ENCODE measurements around the gene PAX7. TPM values are rescaled to one million over a fixed set of nuclear protein-coding genes. Genes with fewer than 3 reads are reported as not detected.

The PAX7 gene
- total and polyA plus RNA-seq, 9 of the 15 experiments (the other 6 are each of a cell fraction or from before 2014, with no cell fraction given) = not detected

DNA sequence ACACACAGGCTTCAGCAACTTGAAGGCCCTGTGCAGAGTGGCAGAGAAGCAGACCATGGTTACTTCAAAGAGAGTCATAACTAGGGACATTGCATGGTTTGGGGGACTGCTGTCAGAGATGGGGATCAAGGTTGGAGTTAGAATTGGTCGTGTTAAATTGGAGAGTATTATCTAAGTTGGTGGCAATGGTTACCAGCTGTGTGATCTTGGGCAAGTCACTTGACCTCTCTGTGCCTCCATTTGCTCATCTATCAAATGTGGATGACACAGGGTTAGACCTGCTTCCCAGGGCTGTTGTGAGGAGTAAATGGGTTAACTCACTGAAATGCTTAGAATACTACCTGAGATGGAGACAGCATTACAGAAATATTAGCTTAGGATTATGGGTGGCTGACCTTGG, 91.1 kb downstream of the PAX7 start:
- in situ Hi-C loops (cut with MboI) (no loop called here), intact Hi-C loops (cut with micrococcal nuclease) (no loop called here)
- FAIRE-seq = no peak
- Histone ChIP-seq H3K9me3 (replicated peaks; ENCODE audit: control insufficient read depth, insufficient read depth, low read depth, low read length) (no peaks in the 10 kb centered on the region), H2AFZ (ENCODE audit: low read depth, low read length) (no peak overlapping the region), H3K9me1 (ENCODE audit: control insufficient read depth, insufficient read depth, low read length) (no peaks in the 10 kb centered on the region), H3K9ac (ENCODE audit: insufficient read depth in 1 of 2, low read depth in 2 of 2, low read length in 2 of 2) (no peak overlapping the region), H3K27ac (ENCODE audit: extremely low read depth, low read depth, low read length) (no peak overlapping the region), H3K27me3 (ENCODE audit: control insufficient read depth in 2 of 2, insufficient read depth in 2 of 2, low read length in 2 of 2) (peaks cover 44 to 89% of the 10 kb centered on the region in 2 experiments), H3K36me3 (ENCODE audit: control insufficient read depth, insufficient read depth, low read length) (no peaks in the 10 kb centered on the region), H3K4me1 (replicated peaks in 1 of 2; ENCODE audit: control insufficient read depth in 2 of 2, insufficient read depth in 2 of 2, low read length in 2 of 2) (peaks cover 0 to 10% of the 10 kb centered on the region in 2 experiments; a peak in 3 of 5 replicates), H3K4me2 (ENCODE audit: insufficient read depth, low read length) (no peak overlapping the region), H3K79me2 (ENCODE audit: control insufficient read depth, insufficient read depth, low read length) (no peaks in the 10 kb centered on the region), H4K20me1 (replicated peaks; ENCODE audit: control insufficient read depth, insufficient read depth, low read length) (peaks cover 8% of the 10 kb centered on the region), H3K4me3 (no peak overlapping the region)
- CTCF ChIA-PET (ENCODE audit: low intra/inter-chr PET ratio) = no interaction called here
- DNase-seq (ENCODE audit: extremely low read depth in 1 of 4, low spot score in 3 of 4) = no peak
- 0% methylated on average over 1 of the region's 1 CpG for WGBS (ENCODE audit: insufficient coverage, low coverage, missing lambda C conversion rate)
- peak; percentile 34; the same call in 1 of the 2 replicates for TF ChIP-seq SMARCA5 (IDR thresholded peaks at IDR 0.05)
- TF ChIP-seq PHB (CRISPR knock-in tag; IDR thresholded peaks at IDR 0.05) = no peak
- TF ChIP-seq RBM25 (IDR thresholded peaks at IDR 0.05; ENCODE audit: low read depth, low read length, severe bottlenecking) = peak; percentile 90
- TF ChIP-seq MEIS2 (IDR thresholded peaks at IDR 0.05; ENCODE audit: partially characterized antibody) = peak; percentile 27
- no peak for TF ChIP-seq ZNF133 (CRISPR knock-in tag; IDR thresholded peaks at IDR 0.05)
- TF ChIP-seq BCOR (IDR thresholded peaks at IDR 0.05) = peak; percentile 62
- peak; percentile 85 for TF ChIP-seq ZFP36 (IDR thresholded peaks at IDR 0.05; ENCODE audit: low read depth, low read length, partially characterized antibody)
- ATAC-seq = no peak
- POLR2A ChIA-PET = interaction anchor here (0.6 to 2.1 kb wide), 7 partner anchors 10 to 202 kb away, joined by 3 to 9 read pairs (median 3); no protein-coding TSS in a partner anchor
- BruUV-seq (replicated peaks) = no TSS peak

DNA sequence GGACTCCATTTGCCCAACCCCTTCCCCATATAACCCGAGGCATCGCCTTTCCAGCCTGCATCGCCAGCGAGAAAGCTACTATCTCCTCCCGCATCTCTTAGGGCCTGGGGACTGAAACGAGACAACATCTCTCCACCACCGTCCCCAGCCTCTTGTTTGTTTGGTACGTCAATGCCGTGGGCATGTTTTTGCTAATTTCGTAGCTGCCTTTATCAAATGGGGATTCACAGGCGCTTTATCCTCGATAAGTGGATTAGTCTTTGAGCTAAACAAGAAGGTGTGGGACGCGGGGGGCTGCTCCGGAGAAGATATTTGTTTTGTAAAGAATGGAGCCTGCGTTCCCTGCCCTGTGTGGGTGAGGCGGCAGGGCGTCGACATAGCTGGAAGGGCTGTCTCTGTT, 91.6 kb downstream of the PAX7 start:
- H2AFZ ChIP-seq (ENCODE audit: low read depth, low read length) = no peak overlapping the region
- no peak overlapping the region for H3K9ac ChIP-seq (ENCODE audit: insufficient read depth in 1 of 2, low read depth in 2 of 2, low read length in 2 of 2)
- no TSS peak for BruUV-seq (replicated peaks)
- ATAC-seq (no peak), DNase-seq (ENCODE audit: extremely low read depth in 1 of 4, low spot score in 3 of 4) (no peak), FAIRE-seq (no peak)
- H4K20me1 ChIP-seq (replicated peaks; ENCODE audit: control insufficient read depth, insufficient read depth, low read length) = peaks cover 10% of the 10 kb centered on the region
- no peaks in the 10 kb centered on the region for H3K79me2 ChIP-seq (ENCODE audit: control insufficient read depth, insufficient read depth, low read length)
- peaks cover 43 to 89% of the 10 kb centered on the region in 2 experiments for H3K27me3 ChIP-seq (ENCODE audit: control insufficient read depth in 2 of 2, insufficient read depth in 2 of 2, low read length in 2 of 2)
- no peak overlapping the region for H3K4me2 ChIP-seq (ENCODE audit: insufficient read depth, low read length)
- intact Hi-C loops (cut with micrococcal nuclease) (no loop called here), in situ Hi-C loops (cut with MboI) (no loop called here)
- H3K4me1 ChIP-seq (replicated peaks in 1 of 2; ENCODE audit: control insufficient read depth in 2 of 2, insufficient read depth in 2 of 2, low read length in 2 of 2) = peaks cover 0 to 5% of the 10 kb centered on the region in 2 experiments; a peak in 1 of 5 replicates
- POLR2A ChIA-PET = interaction anchor here (0.6 to 2.1 kb wide), 7 partner anchors 10 to 201 kb away, joined by 3 to 9 read pairs (median 3); no protein-coding TSS in a partner anchor
- no peak overlapping the region for H3K27ac ChIP-seq (ENCODE audit: extremely low read depth, low read depth, low read length)
- H3K9me1 ChIP-seq (ENCODE audit: control insufficient read depth, insufficient read depth, low read length) = no peaks in the 10 kb centered on the region
- H3K9me3 ChIP-seq (replicated peaks; ENCODE audit: control insufficient read depth, insufficient read depth, low read depth, low read length) = no peaks in the 10 kb centered on the region
- H3K36me3 ChIP-seq (ENCODE audit: control insufficient read depth, insufficient read depth, low read length) = no peaks in the 10 kb centered on the region
- no peak overlapping the region for H3K4me3 ChIP-seq
- WGBS (ENCODE audit: insufficient coverage, low coverage, missing lambda C conversion rate) = 2% methylated on average over 19 of the region's 19 CpGs
- CTCF ChIA-PET (ENCODE audit: low intra/inter-chr PET ratio) = no interaction called here
- TF ChIP-seq, protein P1, sequence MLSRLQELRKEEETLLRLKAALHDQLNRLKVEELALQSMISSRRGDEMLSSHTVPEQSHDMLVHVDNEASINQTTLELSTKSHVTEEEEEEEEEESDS (CRISPR knock-in tag; IDR thresholded peaks at IDR 0.05) = no peak
- TF ChIP-seq, protein P2, sequence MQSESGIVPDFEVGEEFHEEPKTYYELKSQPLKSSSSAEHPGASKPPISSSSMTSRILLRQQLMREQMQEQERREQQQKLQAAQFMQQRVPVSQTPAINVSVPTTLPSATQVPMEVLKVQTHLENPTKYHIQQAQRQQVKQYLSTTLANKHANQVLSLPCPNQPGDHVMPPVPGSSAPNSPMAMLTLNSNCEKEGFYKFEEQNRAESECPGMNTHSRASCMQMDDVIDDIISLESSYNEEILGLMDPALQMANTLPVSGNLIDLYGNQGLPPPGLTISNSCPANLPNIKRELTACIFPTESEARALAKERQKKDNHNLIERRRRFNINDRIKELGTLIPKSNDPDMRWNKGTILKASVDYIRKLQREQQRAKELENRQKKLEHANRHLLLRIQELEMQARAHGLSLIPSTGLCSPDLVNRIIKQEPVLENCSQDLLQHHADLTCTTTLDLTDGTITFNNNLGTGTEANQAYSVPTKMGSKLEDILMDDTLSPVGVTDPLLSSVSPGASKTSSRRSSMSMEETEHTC (IDR thresholded peaks at IDR 0.05) = no peak
- TF ChIP-seq, protein P3, sequence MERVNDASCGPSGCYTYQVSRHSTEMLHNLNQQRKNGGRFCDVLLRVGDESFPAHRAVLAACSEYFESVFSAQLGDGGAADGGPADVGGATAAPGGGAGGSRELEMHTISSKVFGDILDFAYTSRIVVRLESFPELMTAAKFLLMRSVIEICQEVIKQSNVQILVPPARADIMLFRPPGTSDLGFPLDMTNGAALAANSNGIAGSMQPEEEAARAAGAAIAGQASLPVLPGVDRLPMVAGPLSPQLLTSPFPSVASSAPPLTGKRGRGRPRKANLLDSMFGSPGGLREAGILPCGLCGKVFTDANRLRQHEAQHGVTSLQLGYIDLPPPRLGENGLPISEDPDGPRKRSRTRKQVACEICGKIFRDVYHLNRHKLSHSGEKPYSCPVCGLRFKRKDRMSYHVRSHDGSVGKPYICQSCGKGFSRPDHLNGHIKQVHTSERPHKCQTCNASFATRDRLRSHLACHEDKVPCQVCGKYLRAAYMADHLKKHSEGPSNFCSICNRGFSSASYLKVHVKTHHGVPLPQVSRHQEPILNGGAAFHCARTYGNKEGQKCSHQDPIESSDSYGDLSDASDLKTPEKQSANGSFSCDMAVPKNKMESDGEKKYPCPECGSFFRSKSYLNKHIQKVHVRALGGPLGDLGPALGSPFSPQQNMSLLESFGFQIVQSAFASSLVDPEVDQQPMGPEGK (CRISPR knock-in tag; IDR thresholded peaks at IDR 0.05; ENCODE audit: borderline replicate concordance) = no peak
- TF ChIP-seq, protein P4, sequence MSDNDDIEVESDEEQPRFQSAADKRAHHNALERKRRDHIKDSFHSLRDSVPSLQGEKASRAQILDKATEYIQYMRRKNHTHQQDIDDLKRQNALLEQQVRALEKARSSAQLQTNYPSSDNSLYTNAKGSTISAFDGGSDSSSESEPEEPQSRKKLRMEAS (CRISPR knock-in tag; IDR thresholded peaks at IDR 0.05) = no peak
- TF ChIP-seq POLR3A (IDR thresholded peaks at IDR 0.05; ENCODE audit: borderline replicate concordance, extremely low read depth, insufficient read depth, insufficient read length) = no peak
- no peak for TF ChIP-seq ZNF778 (CRISPR knock-in tag; IDR thresholded peaks at IDR 0.05)
- TF ChIP-seq MCM3 (IDR thresholded peaks at IDR 0.05) = no peak
